GM18873 (cell line): ENCODE data around the gene SLC23A3.

ENCODE experiments used
- ATAC-seq: cut with Tn5 transposase; IDR thresholded peaks from one replicate; pipeline ENCODE4 v1.9.1; 2021; ENCODE audit warnings: mild to moderate bottlenecking, moderate library complexity, moderate number of reproducible peaks; ENCODE audit not compliant: unreplicated experiment, low FRiP score

The SLC23A3 gene

GRCh38 chr2:219116776-219117646 is 52.8 kb downstream of the SLC23A3 start:
- ATAC-seq = no peak

- no peak for ATAC-seq
Measured at GRCh38 chr2:219112651-219113338, 57.0 kb downstream of the SLC23A3 start.

GRCh38 chr2:219112062-219112406 is 57.8 kb downstream of the SLC23A3 start:
- no peak for ATAC-seq
